H9 (cell line): ENCODE measurements around the gene RPS26. TPM values are rescaled to one million over a fixed set of nuclear protein-coding genes. Genes with fewer than 3 reads are reported as not detected.
"Not testable (repeated sequence)": the region's sequence is repeated elsewhere in the genome, so short reads cannot be mapped to it uniquely, and the experiment has no call there.

Experiments
- DNase-seq: peaks from one replicate; pipeline ENCODE4 v3.0.0-alpha.2; 2017
- H2AFZ ChIP-seq: one replicate; pipeline ENCODE4 v1.6.1; 2013; ENCODE audit warnings: mild to moderate bottlenecking, low read length, control low read depth, moderate library complexity
- H2AK5ac ChIP-seq: 2 replicates; pipeline ENCODE4 v1.6.1; 2013; ENCODE audit warnings: low read length, control low read depth, mixed read lengths; ENCODE audit not compliant: insufficient read length
- H2BK120ac ChIP-seq: one replicate; pipeline ENCODE4 v1.6.1; 2013; ENCODE audit warnings: low read depth, mild to moderate bottlenecking, low read length, control low read depth, inconsistent platforms; ENCODE audit not compliant: poor library complexity, severe bottlenecking
- H2BK12ac ChIP-seq: 2 replicates; pipeline ENCODE4 v1.6.1; 2013; ENCODE audit warnings: low read length, control low read depth, mixed read lengths, low read depth; ENCODE audit not compliant: insufficient read length
- H2BK15ac ChIP-seq: 2 replicates; pipeline ENCODE4 v1.6.1; 2013; ENCODE audit warnings: low read depth, low read length, control low read depth
- H2BK20ac ChIP-seq: one replicate; pipeline ENCODE4 v1.6.1; 2013; ENCODE audit warnings: low read depth, mild to moderate bottlenecking, low read length, control low read depth, inconsistent platforms; ENCODE audit not compliant: poor library complexity, severe bottlenecking
- H2BK5ac ChIP-seq: 2 replicates; pipeline ENCODE4 v1.6.1; 2013; ENCODE audit warnings: low read length, control low read depth, mixed read lengths; ENCODE audit not compliant: insufficient read length
- H3K14ac ChIP-seq: 2 replicates; pipeline ENCODE4 v1.6.1; 2013; ENCODE audit warnings: low read length, control low read depth; ENCODE audit not compliant: insufficient read depth
- H3K18ac ChIP-seq: 2 replicates; pipeline ENCODE4 v1.6.1; 2013; ENCODE audit warnings: low read depth, mild to moderate bottlenecking, mixed read lengths, low read length, control low read depth; ENCODE audit not compliant: insufficient read length
- H3K23ac ChIP-seq: 2 replicates; pipeline ENCODE4 v1.6.1; 2013; ENCODE audit warnings: low read length, control low read depth, mixed read lengths, low read depth; ENCODE audit not compliant: insufficient read length
- H3K23me2 ChIP-seq: 2 replicates; pipeline ENCODE4 v1.6.1; 2013; ENCODE audit warnings: low read depth, mild to moderate bottlenecking, mixed read lengths, low read length, control low read depth; ENCODE audit not compliant: insufficient read length, poor library complexity, severe bottlenecking
- H3K27ac ChIP-seq: 2 replicates; pipeline ENCODE4 v1.5.1; 2013; ENCODE audit warnings: low read length, control low read depth, mixed read lengths, low read depth; ENCODE audit not compliant: insufficient read length
- H3K27me3 ChIP-seq: 2 replicates; pipeline ENCODE4 v1.6.1; 2013; ENCODE audit warnings: low read length, control low read depth, inconsistent platforms; ENCODE audit not compliant: insufficient read depth
- H3K4ac ChIP-seq: 2 replicates; pipeline ENCODE4 v1.6.1; 2013; ENCODE audit warnings: low read depth, mild to moderate bottlenecking, control low read depth, inconsistent platforms, low read length, moderate library complexity
- H3K4me1 ChIP-seq: 2 replicates; pipeline ENCODE4 v1.6.1; 2013; ENCODE audit warnings: low read length, control low read depth, inconsistent platforms; ENCODE audit not compliant: insufficient read depth
- H3K4me2 ChIP-seq: 2 replicates; pipeline ENCODE4 v1.6.1; 2013; ENCODE audit warnings: low read length, control low read depth, mixed read lengths; ENCODE audit not compliant: insufficient read length, insufficient read depth
- H3K56ac ChIP-seq: 2 replicates; pipeline ENCODE4 v1.6.1; 2013; ENCODE audit warnings: low read depth, mild to moderate bottlenecking, mixed read lengths, low read length, control low read depth; ENCODE audit not compliant: insufficient read length
- H3K79me1 ChIP-seq: 2 replicates; pipeline ENCODE4 v1.6.1; 2013; ENCODE audit warnings: low read depth, mild to moderate bottlenecking, moderate library complexity, low read length, control low read depth, inconsistent platforms; ENCODE audit not compliant: insufficient read depth, poor library complexity, severe bottlenecking
- H3K79me2 ChIP-seq: 2 replicates; pipeline ENCODE4 v1.6.1; 2013; ENCODE audit warnings: low read length, control low read depth, inconsistent platforms; ENCODE audit not compliant: insufficient read depth
- H3K9ac ChIP-seq: 2 replicates; pipeline ENCODE4 v1.6.1; 2013; ENCODE audit warnings: low read length, control low read depth, mixed read lengths; ENCODE audit not compliant: insufficient read length; ENCODE audit errors: extremely low read depth
- H3K9me3 ChIP-seq: one replicate; pipeline ENCODE4 v1.6.1; 2013; ENCODE audit warnings: low read depth, low read length, inconsistent platforms; ENCODE audit not compliant: control insufficient read depth
- H3T11ph ChIP-seq: one replicate; pipeline ENCODE4 v1.6.1; 2013; ENCODE audit warnings: mild to moderate bottlenecking, low read length, control low read depth, inconsistent platforms
- H4K20me1 ChIP-seq: one replicate; pipeline ENCODE4 v1.6.1; 2013; ENCODE audit not compliant: control insufficient read depth, insufficient read length, insufficient read depth
- H4K5ac ChIP-seq: 2 replicates; pipeline ENCODE4 v1.6.1; 2013; ENCODE audit warnings: low read depth, mild to moderate bottlenecking, mixed read lengths, low read length, control low read depth; ENCODE audit not compliant: insufficient read length
- H4K8ac ChIP-seq: replicated peaks from 2 replicates; pipeline ENCODE4 v1.6.1; 2013; ENCODE audit warnings: low read length, control low read depth, mixed read lengths, low read depth; ENCODE audit not compliant: insufficient read length
- H4K91ac ChIP-seq: 2 replicates; pipeline ENCODE4 v1.6.1; 2013; ENCODE audit warnings: low read depth, mild to moderate bottlenecking, moderate library complexity, mixed read lengths, low read length, control low read depth; ENCODE audit not compliant: insufficient read length
- H3K27ac Mint-ChIP-seq, 3 experiments: 2 replicates in 2 of 3; 3 replicates in 1 of 3; pipeline ENCODE4 v1.8.0; 2020 to 2021; ENCODE audit warnings: mixed read lengths in 3 of 3, mild to moderate bottlenecking in 1 of 3, moderate library complexity in 1 of 3
- H3K27me3 Mint-ChIP-seq: 2 replicates; pipeline ENCODE4 v1.8.0; 2021; ENCODE audit warnings: low read depth, mild to moderate bottlenecking, moderate library complexity, mixed read lengths
- H3K36me3 Mint-ChIP-seq, 3 experiments: 2 replicates in 2 of 3; 3 replicates in 1 of 3; pipeline ENCODE4 v1.8.0; 2020 to 2021; ENCODE audit warnings: low read depth in 3 of 3, mixed read lengths in 3 of 3; ENCODE audit not compliant: insufficient read depth in 1 of 3
- H3K4me1 Mint-ChIP-seq, 2 experiments: 2 replicates each; pipeline ENCODE4 v1.8.0; 2020; ENCODE audit warnings: mixed read lengths in 2 of 2
- H3K4me3 Mint-ChIP-seq, 2 experiments: 2 replicates in 1 of 2; 3 replicates in 1 of 2; pipeline ENCODE4 v1.8.0; 2020 to 2021; ENCODE audit warnings: mild to moderate bottlenecking in 2 of 2, mixed read lengths in 2 of 2, moderate library complexity in 1 of 2
- H3K9me3 Mint-ChIP-seq, 2 experiments: 2 replicates in 1 of 2; 3 replicates in 1 of 2; pipeline ENCODE4 v1.8.0; 2020; ENCODE audit warnings: mild to moderate bottlenecking in 2 of 2, mixed read lengths in 2 of 2, moderate library complexity in 1 of 2
- CTCF ChIP-seq: fragments of 200-600 bp; sonication (generic); conservative IDR thresholded peaks from 3 replicates; pipeline ENCODE4 v1.8.0; 2021; ENCODE audit warnings: antibody characterized with exemption, mild to moderate bottlenecking
- WGBS: extraction: QIAGEN DNeasy Blood & Tissue Kit; methylation state at CpG from one replicate; pipeline ENCODE4 v1.1.7; 2013; ENCODE audit warnings: missing lambda C conversion rate, low lambda C conversion rate, mixed read lengths; ENCODE audit not compliant: insufficient read length; ENCODE audit errors: extremely low coverage; 5-methylcytosine and 5-hydroxymethylcytosine counted together
- total RNA-seq: library from RNA; stranded (reverse); gene quantifications from 2 replicates; pipeline ENCODE4 v1.2.1, GENCODE V29; 2021

The RPS26 gene
- total RNA-seq, 1 experiment from 2014 or later = 51.9 TPM

- no peaks in the 10 kb centered on the region for H4K20me1 ChIP-seq
- no peak overlapping the region for H3K4me3 Mint-ChIP-seq
- no CpG with 5 or more reads among the region's 5 CpGs for WGBS
These were observed 32.7 kb downstream of the RPS26 start for GRCh38 chr12:56074396-56074795.

GRCh38 chr12:56077966-56078365 lies 36.2 kb downstream of the RPS26 start:
- H3K9ac ChIP-seq, H3K79me2 ChIP-seq, H2AFZ ChIP-seq, H2BK120ac ChIP-seq, H3K23ac ChIP-seq, H3K4me2 ChIP-seq, H3K4ac ChIP-seq, H3T11ph ChIP-seq, H3K14ac ChIP-seq, H3K9me3 ChIP-seq, H4K20me1 ChIP-seq, H3K9me3 Mint-ChIP-seq, H3K56ac ChIP-seq, H3K27me3 Mint-ChIP-seq, H2BK12ac ChIP-seq, H3K27ac Mint-ChIP-seq, H2AK5ac ChIP-seq, H3K18ac ChIP-seq, H3K79me1 ChIP-seq, H4K5ac ChIP-seq, H3K27ac ChIP-seq, H2BK5ac ChIP-seq, H3K36me3 Mint-ChIP-seq, DNase-seq, H3K4me1 ChIP-seq, H4K8ac ChIP-seq, H3K27me3 ChIP-seq, H2BK15ac ChIP-seq, H2BK20ac ChIP-seq, H4K91ac ChIP-seq: not testable (repeated sequence)
- peak overlapping the region in 1 of 2 experiments; percentile 93; a peak in 2 of 5 replicates for H3K4me3 Mint-ChIP-seq
- WGBS = no CpG with 5 or more reads among the region's 9 CpGs
- peaks cover 19 to 22% of the 10 kb centered on the region in 2 experiments for H3K4me1 Mint-ChIP-seq
- H3K23me2 ChIP-seq = peaks cover 13% of the 10 kb centered on the region

More at GRCh38 chr12:56074396-56074795, 32.7 kb downstream of the RPS26 start:
- no peak overlapping the region for H3K27ac Mint-ChIP-seq
- H3K79me2 ChIP-seq = no peaks in the 10 kb centered on the region
- no peak overlapping the region for H2BK120ac ChIP-seq
- no peak overlapping the region for H2BK15ac ChIP-seq
- no peaks in the 10 kb centered on the region for H3K79me1 ChIP-seq
- H3K36me3 Mint-ChIP-seq = no peaks in the 10 kb centered on the region; a peak in 1 of 7 replicates
- H2BK5ac ChIP-seq = no peak overlapping the region
- no peak overlapping the region for H4K8ac ChIP-seq
- no peak overlapping the region for H2AFZ ChIP-seq
- DNase-seq = no peak
- H3K14ac ChIP-seq = no peak overlapping the region
- H3K9ac ChIP-seq = no peak overlapping the region
- TF ChIP-seq CTCF = no peak
- H3K4me1 Mint-ChIP-seq = peaks cover 5 to 8% of the 10 kb centered on the region in 2 experiments
- no peaks in the 10 kb centered on the region for H3K4me1 ChIP-seq
- H3K18ac ChIP-seq = no peak overlapping the region
- H3K23me2 ChIP-seq = peaks cover under 1% of the 10 kb centered on the region
- H3K56ac ChIP-seq = no peak overlapping the region
- no peak overlapping the region for H2AK5ac ChIP-seq
- no peak overlapping the region for H3K4ac ChIP-seq
- no peaks in the 10 kb centered on the region for H3K27me3 ChIP-seq
- H4K5ac ChIP-seq = no peak overlapping the region
- no peak overlapping the region for H2BK20ac ChIP-seq
- peaks cover 3% of the 10 kb centered on the region in 2 experiments; a peak in 4 of 5 replicates for H3K9me3 Mint-ChIP-seq
- no peaks in the 10 kb centered on the region for H3K9me3 ChIP-seq
- no peaks in the 10 kb centered on the region for H3K27me3 Mint-ChIP-seq
- no peak overlapping the region for H3K4me2 ChIP-seq
- no peak overlapping the region for H3K23ac ChIP-seq
- no peak overlapping the region for H2BK12ac ChIP-seq
- H4K91ac ChIP-seq = no peak overlapping the region
- H3K27ac ChIP-seq = no peak overlapping the region
- H3T11ph ChIP-seq = no peak overlapping the region
